WTC11 (cell line): ENCODE measurements around the gene CPPED1. TPM values are rescaled to one million over a fixed set of nuclear protein-coding genes. Genes with fewer than 3 reads are reported as not detected.

Source experiments
- ATAC-seq: fragments of 200-7000 bp; cut with Tn5 transposase; 2 replicates; pipeline ENCODE4 v1.10.0; 2021; ENCODE audit warnings: mild to moderate bottlenecking, moderate library complexity
- Bru-seq: library from RNA; stranded (reverse); fragments of 400-500 nt; gene quantifications from one replicate; lab custom pipeline; 2021; lab: Mats Ljungman, UMichigan
- CTCF ChIA-PET: fragments of 300-600 bp; sonication (Branson Sonifier 250); formaldehyde crosslinking; loops from one replicate; lab custom pipeline; 2021; ENCODE audit warnings: antibody characterized with exemption; lab: Charles Lee
- POLR2A ChIA-PET: fragments of 350-600 bp; sonication (Branson Sonifier 250); formaldehyde crosslinking; loops from one replicate; lab custom pipeline; 2021; ENCODE audit warnings: antibody characterized with exemption; lab: Charles Lee
- DNase-seq: peaks from one replicate; pipeline ENCODE4 v3.0.0; 2021; ENCODE audit warnings: low spot score
- H3K27ac Mint-ChIP-seq: 2 replicates; pipeline ENCODE4 v1.8.0; 2021; ENCODE audit warnings: mixed read lengths
- H3K27me3 Mint-ChIP-seq: 2 replicates; pipeline ENCODE4 v1.8.0; 2021; ENCODE audit warnings: low read depth, mild to moderate bottlenecking, moderate library complexity, mixed read lengths
- H3K36me3 Mint-ChIP-seq: 2 replicates; pipeline ENCODE4 v1.8.0; 2021; ENCODE audit warnings: mixed read lengths
- H3K4me1 Mint-ChIP-seq: 2 replicates; pipeline ENCODE4 v1.8.0; 2022; ENCODE audit warnings: mixed read lengths
- H3K4me3 Mint-ChIP-seq: 2 replicates; pipeline ENCODE4 v1.8.0; 2021; ENCODE audit warnings: mild to moderate bottlenecking, moderate library complexity, mixed read lengths
- H3K9me3 Mint-ChIP-seq: 2 replicates; pipeline ENCODE4 v1.8.0; 2021; ENCODE audit warnings: mixed read lengths
- ARID4B ChIP-seq: sonication (generic); formaldehyde crosslinking; IDR thresholded peaks from 2 replicates; pipeline ENCODE4 v1.8.0; 2023; ENCODE audit warnings: missing genetic modification reagents, mild to moderate bottlenecking, borderline replicate concordance
- ATF3 ChIP-seq: sonication (generic); formaldehyde crosslinking; conservative IDR thresholded peaks from 2 replicates; pipeline ENCODE4 v1.8.1; 2022; ENCODE audit warnings: mild to moderate bottlenecking, missing genetic modification reagents
- CBFB ChIP-seq: sonication (generic); formaldehyde crosslinking; IDR thresholded peaks from 2 replicates; pipeline ENCODE4 v1.8.1; 2022; ENCODE audit warnings: mild to moderate bottlenecking, low read depth, missing genetic modification reagents
- E2F1 ChIP-seq: sonication (generic); formaldehyde crosslinking; IDR thresholded peaks from 2 replicates; pipeline ENCODE4 v1.8.0; 2022; ENCODE audit warnings: mild to moderate bottlenecking, missing genetic modification reagents
- HMGA2 ChIP-seq: fragments of 250-450 bp; sonication (Bioruptor Pico); IDR thresholded peaks from 2 replicates; pipeline ENCODE4 v1.4.0; 2021; ENCODE audit warnings: mild to moderate bottlenecking, moderate library complexity
- MAX ChIP-seq: sonication (generic); formaldehyde crosslinking; IDR thresholded peaks from 2 replicates; pipeline ENCODE4 v1.8.0; 2022; ENCODE audit warnings: mild to moderate bottlenecking, missing genetic modification reagents
- MYBL2 ChIP-seq: sonication (generic); formaldehyde crosslinking; IDR thresholded peaks from 2 replicates; pipeline ENCODE4 v1.8.1; 2023; ENCODE audit warnings: mild to moderate bottlenecking, moderate library complexity, missing genetic modification reagents
- NFE2L1 ChIP-seq: sonication (generic); formaldehyde crosslinking; IDR thresholded peaks from 2 replicates; pipeline ENCODE4 v1.8.1; 2023; ENCODE audit warnings: missing genetic modification reagents
- NR2C2 ChIP-seq: sonication (generic); formaldehyde crosslinking; IDR thresholded peaks from 2 replicates; pipeline ENCODE4 v1.8.0; 2022; ENCODE audit warnings: mild to moderate bottlenecking, missing genetic modification reagents
- PRRX2 ChIP-seq: fragments of 250-450 bp; sonication (Bioruptor Pico); IDR thresholded peaks from 2 replicates; pipeline ENCODE4 v1.8.0; 2021; ENCODE audit warnings: mild to moderate bottlenecking
- SMAD3 ChIP-seq: sonication (generic); formaldehyde crosslinking; IDR thresholded peaks from 2 replicates; pipeline ENCODE4 v1.8.0; 2022; ENCODE audit warnings: missing genetic modification reagents, mild to moderate bottlenecking, borderline replicate concordance
- SP1 ChIP-seq: sonication (generic); formaldehyde crosslinking; conservative IDR thresholded peaks from 2 replicates; pipeline ENCODE4 v1.8.1; 2022; ENCODE audit warnings: missing genetic modification reagents
- TCF7 ChIP-seq: sonication (generic); formaldehyde crosslinking; IDR thresholded peaks from 2 replicates; pipeline ENCODE4 v1.8.0; 2022; ENCODE audit warnings: mild to moderate bottlenecking, low read depth, missing genetic modification reagents, moderate library complexity
- TP53 ChIP-seq: sonication (generic); formaldehyde crosslinking; IDR thresholded peaks from 2 replicates; pipeline ENCODE4 v1.8.1; 2023; ENCODE audit warnings: mild to moderate bottlenecking, missing genetic modification reagents
- ZMAT4 ChIP-seq: fragments of 250-450 bp; sonication (Bioruptor Pico); IDR thresholded peaks from 2 replicates; pipeline ENCODE4 v1.9.0; 2021; ENCODE audit warnings: mild to moderate bottlenecking
- ZNF138 ChIP-seq: sonication (generic); formaldehyde crosslinking; conservative IDR thresholded peaks from 2 replicates; pipeline ENCODE4 v1.8.1; 2022; ENCODE audit warnings: mild to moderate bottlenecking, moderate library complexity, missing genetic modification reagents
- ZNF232 ChIP-seq: sonication (generic); formaldehyde crosslinking; IDR thresholded peaks from 2 replicates; pipeline ENCODE4 v1.8.0; 2022; ENCODE audit warnings: mild to moderate bottlenecking, missing genetic modification reagents
- ZNF416 ChIP-seq: fragments of 250-450 bp; sonication (Bioruptor Pico); IDR thresholded peaks from 2 replicates; pipeline ENCODE4 v1.9.0; 2021; ENCODE audit warnings: mild to moderate bottlenecking, inconsistent platforms
- ZNF425 ChIP-seq: fragments of 250-450 bp; sonication (Bioruptor Pico); conservative IDR thresholded peaks from 2 replicates; pipeline ENCODE4 v1.9.0; 2021; ENCODE audit warnings: mild to moderate bottlenecking
- ZNF532 ChIP-seq: fragments of 250-450 bp; sonication (Bioruptor Pico); IDR thresholded peaks from 2 replicates; pipeline ENCODE4 v1.9.0; 2021; ENCODE audit warnings: mild to moderate bottlenecking, borderline replicate concordance
- ZNF671 ChIP-seq: fragments of 250-450 bp; sonication (Bioruptor Pico); IDR thresholded peaks from 2 replicates; pipeline ENCODE4 v1.8.0; 2021; ENCODE audit warnings: mild to moderate bottlenecking
- long read RNA-seq, 3 experiments: library from RNA in 1 of 3; library from capped mRNA in 1 of 3; library from polyadenylated mRNA in 1 of 3; unstranded in 2 of 3; stranded (forward) in 1 of 3; transcript quantifications; one replicate each; pipeline ENCODE4 v2.0.0, GENCODE V29; 2021
- total RNA-seq: library from RNA; stranded (reverse); gene quantifications from 3 replicates; pipeline ENCODE4 v1.2.3, GENCODE V29; 2021

The CPPED1 gene
- total RNA-seq = 7.7 to 9.2 TPM (median 8.8 TPM) in 3 replicates
- percentile 48 among the genes with signal in this experiment for Bru-seq, nascent RNA
- long read RNA-seq, experiment 1, full-length matches to known transcripts = 60 of 64 reads
- long read RNA-seq, experiment 1, partial matches to known transcripts = 1 of 64 reads
- long read RNA-seq, experiment 1, other reads (novel, unspliced or antisense) = 3 of 64 reads
- long read RNA-seq, experiment 2, full-length matches to known transcripts = 12 of 17 reads
- long read RNA-seq, experiment 2, partial matches to known transcripts = 2 of 17 reads
- long read RNA-seq, experiment 2, other reads (novel, unspliced or antisense) = 3 of 17 reads
- long read RNA-seq, experiment 3, full-length matches to known transcripts = 32 of 34 reads
- long read RNA-seq, experiment 3, partial matches to known transcripts = 2 of 34 reads
- long read RNA-seq, experiment 3, other reads (novel, unspliced or antisense) = 0 of 34 reads

GRCh38 chr16:12803203-12804093 is at the start of gene CPPED1:
CPPED1 (minus strand) TSS chr16:12803887; CDS start chr16:12803776, 111 bp downstream.
- Mint-ChIP-seq H3K4me3 (peak within 1 kb of the TSS; percentile 96), H3K27ac (peak within 1 kb of the TSS; percentile 94), H3K4me1 (peaks cover 16% of the 10 kb centered on the region), H3K36me3 (no peaks in the 10 kb centered on the region), H3K27me3 (peaks cover 4% of the 10 kb centered on the region; the same call in 1 of the 2 replicates), H3K9me3 (0 out of 2 replicates have a peak, but pooled peaks cover 3% of the 10 kb centered on the region)
- ChIA-PET CTCF (interaction anchor here (1.0 to 1.2 kb wide), 2 partner anchors 98 to 212 kb away, joined by 3 to 6 read pairs; partner anchors contain the start of gene SHISA9), POLR2A (interaction anchor here (0.6 kb wide), 1 partner anchor 546 kb away, joined by 3 read pairs; no protein-coding TSS in a partner anchor)
- ATAC-seq (peak; percentile 96), DNase-seq (peak; percentile 86)
- no peak for TF ChIP-seq ZNF425
- TF ChIP-seq NR2C2 (CRISPR knock-in tag) = no peak
- TF ChIP-seq SP1 (CRISPR knock-in tag) = peak; percentile 94
- peak; percentile 86 for TF ChIP-seq MYBL2 (CRISPR knock-in tag)
- TF ChIP-seq ZNF671 (CRISPR knock-in tag) = no peak
- peak; percentile 88 for TF ChIP-seq SMAD3 (CRISPR knock-in tag)
- no peak for TF ChIP-seq ZNF138 (CRISPR knock-in tag)
- peak; percentile 69 for TF ChIP-seq MAX
- 0 out of 2 replicates have a peak, but pooled peaks have one; percentile 13 for TF ChIP-seq NFE2L1
- TF ChIP-seq E2F1 (CRISPR knock-in tag) = no peak
- TF ChIP-seq ZNF232 = 0 out of 2 replicates have a peak, but pooled peaks have one; percentile 59
- peak; percentile 71; the same call in 1 of the 2 replicates for TF ChIP-seq ARID4B (CRISPR knock-in tag)
- TF ChIP-seq ATF3 (CRISPR knock-in tag) = no peak
- TF ChIP-seq ZMAT4 = no peak
- TF ChIP-seq HMGA2 (CRISPR knock-in tag) = peak; percentile 31; the same call in 1 of the 2 replicates
- TF ChIP-seq PRRX2 (CRISPR knock-in tag) = 0 out of 2 replicates have a peak, but pooled peaks have one; percentile 11
- peak; percentile 60; the same call in 1 of the 2 replicates for TF ChIP-seq ZNF532 (CRISPR knock-in tag)
- no peak for TF ChIP-seq TP53
- TF ChIP-seq CBFB (CRISPR knock-in tag) = no peak
- no peak for TF ChIP-seq ZNF416 (CRISPR knock-in tag)
- TF ChIP-seq TCF7 (CRISPR knock-in tag) = no peak
